AG09309 (cell line): ENCODE results near the gene NOS1.

Experiments
- DNase-seq: peaks from one replicate; pipeline ENCODE4 v3.0.0-alpha.2; 2010; ENCODE audit warnings: low read depth
- H3K4me3 ChIP-seq: 2 replicates; pipeline ENCODE4 v1.5.1; 2011; ENCODE audit warnings: mild to moderate bottlenecking, low read depth, low read length, moderate library complexity; ENCODE audit not compliant: control insufficient read depth
- CTCF ChIP-seq: IDR thresholded peaks from 2 replicates; pipeline ENCODE4 v1.5.1; 2011; ENCODE audit warnings: mild to moderate bottlenecking, low read depth, low read length, inconsistent platforms; ENCODE audit not compliant: insufficient read depth, control insufficient read depth; ENCODE audit errors: missing control alignments

The NOS1 gene

GRCh38 chr12:117273091-117273490 lies 88.3 kb downstream of the NOS1 start:
- no peak for TF ChIP-seq CTCF
- DNase-seq, result no peak
- H3K4me3 ChIP-seq, result no peak overlapping the region

- H3K4me3 ChIP-seq, result no peak overlapping the region
- DNase-seq, result no peak
These were observed 88.7 kb downstream of the NOS1 start for GRCh38 chr12:117272690-117273089.

GRCh38 chr12:117262749-117263148 lies 98.7 kb downstream of the NOS1 start:
- no peak overlapping the region for H3K4me3 ChIP-seq
- no peak for DNase-seq
- TF ChIP-seq CTCF, result no peak

More at GRCh38 chr12:117272690-117273089, 88.7 kb downstream of the NOS1 start:
- no peak for TF ChIP-seq CTCF

GRCh38 chr12:117261247-117261646 lies 100.2 kb downstream of the NOS1 start:
- no peak for DNase-seq
- TF ChIP-seq CTCF, result no peak
- no peak overlapping the region for H3K4me3 ChIP-seq

- DNase-seq, result no peak
- no peak overlapping the region for H3K4me3 ChIP-seq
- no peak for TF ChIP-seq CTCF
These were observed 106.0 kb downstream of the NOS1 start for GRCh38 chr12:117255386-117255785.

GRCh38 chr12:117243488-117243887 lies 117.9 kb downstream of the NOS1 start:
- DNase-seq, result no peak
- no peak overlapping the region for H3K4me3 ChIP-seq
- no peak for TF ChIP-seq CTCF

- no peak for DNase-seq
- no peak overlapping the region for H3K4me3 ChIP-seq
- TF ChIP-seq CTCF, result no peak
These were observed 119.7 kb downstream of the NOS1 start for GRCh38 chr12:117241697-117242096.
